Muscle of arm (tissue), 12 donors: Measurements from ENCODE around the gene PRKAA1. TPM values are rescaled to one million over a fixed set of nuclear protein-coding genes. Genes with fewer than 3 reads are reported as not detected.

Source experiments
- DNase-seq: peaks from one replicate; pipeline ENCODE4 v3.0.0-alpha.2; 2013
- polyA plus RNA-seq, 12 donors: library from polyadenylated mRNA; unstranded; fragments of 120-200 nt; gene quantifications; one replicate each; pipeline ENCODE4 v1.2.1, GENCODE V29; 2013; ENCODE audit not compliant: insufficient read length in 12 of 12

The PRKAA1 gene
- polyA plus RNA-seq, 12 donors, result 29.1 to 52.8 (median 39.7) TPM; not detected in 1

DNA sequence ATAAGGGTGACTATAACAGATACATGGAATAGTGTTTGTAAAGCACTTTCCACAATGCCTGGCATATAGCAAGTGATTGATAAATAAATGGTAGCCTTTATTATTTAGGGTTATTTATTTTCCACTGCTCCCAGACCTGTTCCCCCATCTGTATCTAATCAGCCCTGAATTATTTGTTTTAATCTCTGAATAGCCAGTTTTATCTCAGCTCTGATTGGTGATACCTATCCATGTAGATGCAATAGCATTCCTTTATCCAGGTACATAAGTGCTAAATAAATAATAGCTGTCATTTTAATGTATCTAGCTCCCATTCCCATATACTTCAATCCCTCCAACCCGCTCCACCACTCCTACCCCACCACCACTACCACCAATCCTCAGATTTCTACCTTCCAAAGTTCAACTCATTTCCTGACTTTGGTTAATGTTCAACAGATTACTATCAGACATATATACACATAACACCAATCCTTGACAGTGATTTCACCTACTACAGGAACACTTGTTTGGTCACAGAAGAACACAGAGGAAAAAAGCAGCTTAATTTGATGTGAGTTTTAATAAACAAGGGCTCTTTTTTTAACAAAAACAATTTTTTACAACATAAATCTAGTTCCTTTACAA is 14.0 kb downstream of the PRKAA1 start:
- DNase-seq, result no peak

DNA sequence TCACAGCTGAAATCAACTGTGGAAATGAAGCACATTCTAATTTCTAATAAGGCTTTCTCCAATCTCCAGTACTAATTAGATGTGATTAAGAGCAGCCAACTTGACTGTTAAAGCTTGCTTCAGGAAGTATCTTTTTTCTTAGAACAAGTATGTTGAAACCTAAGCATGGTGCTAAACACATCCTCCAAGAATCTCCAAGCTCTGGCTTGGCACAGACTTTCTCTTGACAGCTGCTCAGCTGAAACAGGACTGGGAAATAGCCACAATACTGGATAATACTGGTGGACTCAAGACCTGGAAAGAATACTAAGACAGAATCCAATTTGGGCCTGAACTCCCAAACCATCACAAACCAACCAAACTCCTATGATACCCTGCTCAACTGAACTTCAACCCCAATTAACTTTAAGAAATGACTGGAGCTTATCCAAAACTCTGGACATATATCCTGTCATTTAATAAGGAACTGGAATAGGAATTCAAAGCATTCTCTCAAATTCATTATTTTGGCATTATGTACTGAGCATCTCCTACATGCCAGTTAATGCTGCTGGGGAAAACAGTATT is 16.2 kb downstream of the PRKAA1 start:
- no peak for DNase-seq

DNA sequence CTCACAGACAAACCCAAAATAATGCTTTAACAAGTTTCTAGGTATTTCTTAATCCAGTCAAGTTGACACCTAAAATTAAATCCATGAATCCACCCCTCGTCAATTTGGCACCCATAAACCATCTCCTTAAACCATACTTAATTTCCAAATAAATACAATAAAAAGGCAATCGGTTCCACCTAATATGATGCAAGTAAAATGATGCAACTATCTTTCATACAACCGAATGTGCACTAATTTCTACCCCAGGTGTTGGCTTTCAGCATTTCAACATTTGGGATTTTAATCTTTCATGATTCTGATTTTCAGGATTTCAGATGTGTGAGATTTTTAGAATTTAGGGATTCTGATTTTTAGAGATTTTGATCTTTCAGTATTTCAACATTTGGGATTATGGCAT is 17.3 kb downstream of the PRKAA1 start:
- DNase-seq, result no peak

DNA sequence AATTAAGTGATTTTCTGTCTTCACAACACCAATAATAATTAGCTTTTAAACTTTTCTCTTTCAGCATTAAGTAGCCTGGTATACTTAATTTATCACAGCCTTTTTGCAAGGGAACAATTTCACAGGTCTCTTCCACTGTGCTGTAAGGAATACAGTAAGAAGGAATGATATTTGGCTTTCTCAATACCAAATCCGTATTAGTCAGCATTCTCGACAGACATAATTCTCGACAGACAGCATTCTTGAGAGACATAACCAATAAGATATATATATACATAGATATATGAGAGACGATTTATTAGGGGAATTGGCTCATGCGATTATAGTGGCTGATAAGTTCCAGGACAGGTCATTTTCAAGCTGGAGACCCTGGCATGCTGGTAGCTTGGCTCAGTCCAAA is 18.0 kb downstream of the PRKAA1 start:
- no peak for DNase-seq

DNA sequence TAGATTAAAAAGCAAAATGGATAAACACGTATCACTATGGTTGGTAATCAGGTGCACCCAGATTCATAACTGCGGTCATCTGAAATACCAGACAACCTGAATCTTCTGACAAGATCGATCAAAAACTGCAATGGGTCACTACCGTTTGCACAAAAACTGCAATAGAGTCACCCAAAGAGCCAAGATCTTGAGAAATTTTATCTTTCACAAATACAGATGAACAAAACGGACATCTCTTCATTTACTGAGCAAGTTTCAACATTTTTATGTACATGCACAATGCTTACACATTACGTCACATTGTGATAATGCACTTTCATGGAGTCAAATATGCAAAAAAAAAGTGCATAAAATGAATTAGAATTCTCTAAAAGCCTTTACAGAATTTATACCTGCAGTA is 18.6 kb downstream of the PRKAA1 start:
- no peak for DNase-seq

DNA sequence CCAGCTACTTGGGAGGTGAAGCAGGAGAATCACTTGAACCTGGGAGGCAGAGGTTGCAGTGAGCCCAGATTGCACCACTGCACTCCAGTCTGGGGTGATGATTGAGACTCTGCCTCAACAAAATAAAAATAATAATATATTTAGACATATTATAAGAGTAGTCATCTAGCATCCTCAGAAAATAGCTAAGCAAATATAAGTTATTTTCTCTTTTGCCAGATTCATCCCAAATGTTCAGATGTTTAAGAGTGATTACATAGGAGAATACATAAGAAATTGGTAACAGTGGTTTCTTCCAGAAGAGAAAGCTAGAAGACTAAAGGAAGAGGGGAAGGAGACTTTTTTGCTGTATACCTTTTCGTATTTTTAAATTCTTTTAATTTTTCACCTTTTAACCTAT is 20.0 kb downstream of the PRKAA1 start:
- DNase-seq, result no peak

DNA sequence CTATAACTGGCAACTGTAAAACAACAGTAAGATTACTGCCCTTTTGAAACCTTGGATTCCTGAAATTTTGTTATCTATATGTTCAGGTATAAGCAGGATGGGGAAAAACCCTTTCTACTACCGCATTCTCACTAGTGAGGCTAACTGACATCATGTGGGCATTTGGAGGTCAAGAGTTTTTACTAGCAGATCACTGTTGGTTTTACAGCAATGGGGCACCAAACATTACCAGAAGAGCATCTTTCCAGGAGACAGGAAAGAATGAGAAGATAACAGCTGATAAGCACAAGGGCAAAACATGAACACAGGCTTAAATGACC is 21.6 kb downstream of the PRKAA1 start:
- no peak for DNase-seq

DNA sequence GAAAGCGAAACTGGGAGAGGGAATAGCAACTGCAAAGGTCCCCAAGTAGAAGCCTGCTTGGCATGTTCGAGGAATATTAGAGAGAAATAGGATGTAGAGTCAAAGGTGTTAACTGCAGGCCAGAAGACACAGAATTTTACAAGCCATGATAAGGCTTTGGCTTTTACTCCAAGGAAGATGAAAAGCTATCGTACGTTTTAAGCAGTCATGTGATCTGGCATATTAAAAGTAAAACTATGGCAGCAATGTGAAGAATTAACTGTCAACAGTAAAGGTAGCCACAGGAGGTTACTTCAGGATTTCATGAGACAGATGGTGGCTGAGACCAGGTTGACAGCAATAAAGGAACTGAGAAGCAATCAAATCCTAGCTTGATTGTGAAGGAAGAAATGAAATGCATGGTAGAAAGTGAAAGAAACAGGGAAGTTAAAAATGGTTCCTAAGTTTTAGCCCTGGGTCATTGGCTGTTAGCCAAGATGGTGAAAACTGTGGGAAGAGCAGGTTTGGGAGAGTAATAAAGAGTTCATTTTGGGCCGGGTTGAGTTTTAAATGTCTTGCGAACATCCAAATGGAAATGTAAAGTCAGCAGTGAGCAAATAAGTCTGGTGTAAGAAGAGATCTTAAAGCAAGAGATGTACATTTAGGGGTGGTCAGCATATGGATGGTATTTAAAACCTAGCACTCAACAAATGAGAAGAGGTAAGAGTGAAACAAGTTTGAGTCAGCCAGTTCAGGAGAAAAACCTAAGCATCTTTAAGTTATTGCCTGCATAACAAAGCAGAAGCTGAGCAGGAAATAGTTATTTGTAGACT is 22.1 kb downstream of the PRKAA1 start:
- DNase-seq, result no peak

DNA sequence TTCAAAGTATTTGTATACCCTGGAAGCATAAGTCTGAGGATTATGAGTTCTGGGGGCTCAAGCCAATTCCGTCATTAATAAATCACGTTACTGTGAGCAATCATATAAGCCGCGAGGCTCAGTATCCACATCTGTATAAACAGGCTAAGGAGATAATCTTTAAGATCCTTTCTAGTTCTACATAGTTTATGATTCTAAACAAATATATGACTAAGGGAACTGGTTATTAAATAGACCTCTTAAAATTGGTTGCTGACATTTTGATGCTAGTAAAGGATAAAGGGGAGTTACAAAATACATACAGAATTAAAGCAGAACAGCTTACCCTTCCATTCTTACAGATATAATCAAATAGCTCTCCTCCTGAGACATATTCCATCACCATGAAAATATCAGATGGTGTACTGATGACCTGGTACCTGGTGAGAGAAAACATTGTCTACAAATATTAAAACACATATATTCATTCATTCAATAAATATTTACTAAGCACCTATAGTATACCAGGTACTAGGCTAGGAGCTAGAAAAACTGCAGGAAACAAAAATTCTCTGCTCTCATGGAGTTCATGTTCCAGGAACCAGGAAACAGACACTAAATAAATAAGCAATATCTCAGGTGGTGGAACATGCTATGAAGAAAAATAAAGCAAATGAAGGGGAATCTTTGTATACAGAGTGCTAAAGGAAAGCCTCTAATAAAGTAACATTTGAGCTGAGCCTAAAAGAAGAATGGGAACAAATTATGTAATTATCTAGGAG is 22.9 kb downstream of the PRKAA1 start:
- no peak for DNase-seq

DNA sequence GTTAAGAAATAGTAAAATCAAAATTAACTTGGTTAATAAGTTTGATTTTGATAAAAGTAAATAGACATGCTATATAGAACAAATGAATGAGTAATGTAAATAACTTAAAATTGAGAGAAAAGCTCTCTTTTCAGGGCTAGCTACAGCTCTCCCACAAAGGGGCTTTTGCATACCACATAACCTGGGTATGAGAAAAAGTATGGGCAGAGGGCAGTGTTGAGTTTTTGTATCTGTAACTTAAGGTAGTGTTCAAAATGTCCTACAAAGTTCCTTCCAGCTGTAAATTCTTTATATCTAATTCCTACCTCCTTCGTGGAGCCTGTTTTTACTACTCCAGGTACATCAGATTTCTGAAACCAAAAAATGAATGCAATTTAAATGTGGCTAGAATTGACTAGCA is 23.6 kb downstream of the PRKAA1 start:
- no peak for DNase-seq

DNA sequence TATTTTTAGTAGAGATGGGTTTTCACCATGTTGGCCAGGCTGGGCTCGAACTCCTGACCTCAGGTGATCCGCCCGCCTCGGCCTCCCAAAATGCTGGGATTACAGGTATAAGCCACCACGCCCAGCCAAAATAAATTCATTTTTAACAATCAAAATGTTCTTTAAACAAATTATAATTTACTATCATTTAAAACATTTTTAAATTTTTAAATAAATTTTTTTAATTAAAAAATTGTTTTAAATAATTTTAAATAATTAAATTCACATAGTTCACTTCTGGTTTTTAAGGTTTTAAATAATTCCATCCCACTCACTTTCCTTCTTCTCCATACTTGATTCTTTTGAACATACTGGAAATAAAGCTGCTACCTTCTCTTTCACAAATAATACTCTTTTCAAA is 27.4 kb downstream of the PRKAA1 start:
- DNase-seq, result no peak

DNA sequence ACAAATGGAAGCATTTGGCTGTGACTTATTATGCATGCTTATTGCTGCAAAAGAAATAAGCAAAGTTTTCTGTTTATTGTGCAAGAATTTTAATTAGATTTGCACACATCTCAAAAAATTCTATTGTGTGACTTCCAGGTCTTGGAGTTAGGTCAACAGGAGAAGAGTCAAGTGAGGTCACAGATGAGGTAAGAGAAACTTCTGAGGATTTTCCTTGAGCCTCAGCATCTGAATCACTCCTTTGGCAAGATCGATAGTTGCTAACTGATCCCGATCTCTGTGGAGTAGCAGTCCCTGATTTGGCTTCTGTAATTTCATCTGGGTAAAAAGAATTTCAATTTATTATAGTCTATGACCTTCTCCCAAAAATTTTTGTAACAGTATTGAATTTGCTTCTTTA is 35.5 kb downstream of the PRKAA1 start:
- no peak for DNase-seq

- no peak for DNase-seq
Observed at GRCh38 chr5:40757400-40757799, 40.8 kb downstream of the PRKAA1 start.

DNA sequence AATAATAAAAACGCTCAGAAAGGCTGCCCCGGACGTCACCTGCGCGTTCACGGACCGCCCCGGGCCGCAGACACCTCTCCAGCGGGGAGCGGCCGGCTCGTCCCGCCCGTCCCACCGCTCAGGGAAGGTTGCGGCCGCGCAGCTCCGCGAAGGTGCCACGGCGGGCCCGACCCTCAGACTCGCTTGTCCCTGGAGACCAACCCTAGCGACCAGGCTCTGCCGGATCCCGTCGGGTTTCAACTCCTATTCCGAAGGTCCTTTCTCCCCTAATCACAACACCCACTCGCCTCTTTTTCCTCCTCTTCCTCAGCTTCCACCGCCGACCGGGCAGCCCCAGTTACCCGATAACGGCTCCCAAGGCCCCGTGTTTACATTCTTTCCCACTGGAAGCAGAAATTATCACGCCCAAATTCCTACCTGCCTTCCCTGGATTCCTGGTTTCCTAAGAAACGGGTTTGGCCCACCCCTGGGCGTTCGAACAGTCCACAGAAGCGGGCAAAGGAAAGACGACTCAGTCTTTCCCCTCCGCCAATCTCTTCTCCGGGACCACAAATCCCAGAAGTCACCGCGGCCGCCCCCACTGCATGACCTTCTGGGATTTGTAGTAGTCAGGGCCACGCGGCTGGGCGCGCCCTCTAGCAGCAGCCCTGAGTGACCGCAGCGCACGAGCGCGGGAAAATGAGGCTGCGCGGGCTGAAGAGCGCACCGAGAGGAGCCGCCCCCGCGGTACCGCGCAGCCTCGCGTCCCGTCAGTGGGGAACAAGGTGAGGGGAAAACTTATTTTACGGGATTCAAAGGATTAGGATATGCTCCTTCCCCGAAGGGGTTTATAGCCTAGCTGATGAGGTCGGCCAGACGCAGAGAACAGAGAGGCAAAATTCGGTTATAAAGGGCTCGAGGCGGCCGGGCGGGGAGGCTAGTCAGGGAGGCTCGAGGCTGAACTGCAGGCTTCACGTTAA is 42.5 kb downstream of the PRKAA1 start, which contains the start of gene TTC33:
TTC33 (minus strand) TSS at position 555 of the 959 bp plus-strand sequence. CDS start 8,943 bp downstream, outside the sequence.
- peak; percentile 94 for DNase-seq

DNA sequence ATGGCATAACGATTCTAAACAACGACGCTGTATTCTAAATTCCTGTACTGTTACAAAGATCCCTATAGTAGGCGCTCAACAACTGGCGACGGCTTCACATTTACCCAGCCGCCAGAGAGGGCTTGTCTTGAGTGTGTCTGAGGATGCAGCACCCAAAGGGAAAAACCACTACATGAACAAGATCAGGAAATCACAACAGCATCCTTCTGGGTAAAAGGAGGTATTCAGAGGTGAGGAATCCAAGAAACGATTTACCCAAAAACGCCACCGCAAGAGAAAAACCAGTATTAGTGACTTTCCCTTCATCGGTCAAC is 43.1 kb downstream of the PRKAA1 start:
- peak; percentile 85 for DNase-seq

- DNase-seq, result peak; percentile 43
Observed at GRCh38 chr5:40754381-40755092, 43.6 kb downstream of the PRKAA1 start.

DNA sequence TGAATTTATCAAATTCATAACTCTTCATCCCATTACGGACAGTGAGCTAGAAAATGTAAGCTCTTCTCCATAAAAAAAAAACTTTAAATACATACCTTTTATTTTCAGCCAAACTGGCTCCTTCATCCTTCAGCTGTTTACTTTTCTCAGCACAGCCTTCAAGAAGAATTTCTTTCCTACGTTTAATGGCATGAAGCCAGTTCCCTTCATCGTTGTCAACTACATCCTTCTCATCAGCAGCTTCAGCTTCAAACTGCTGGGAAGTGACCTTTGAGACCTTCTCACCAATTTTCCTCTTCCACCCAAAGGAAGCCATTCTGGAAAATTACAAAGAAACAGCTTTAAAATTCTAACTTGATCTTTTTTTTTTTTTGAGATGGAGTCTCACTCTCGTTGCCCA is 51.5 kb downstream of the PRKAA1 start:
- DNase-seq, result no peak

DNA sequence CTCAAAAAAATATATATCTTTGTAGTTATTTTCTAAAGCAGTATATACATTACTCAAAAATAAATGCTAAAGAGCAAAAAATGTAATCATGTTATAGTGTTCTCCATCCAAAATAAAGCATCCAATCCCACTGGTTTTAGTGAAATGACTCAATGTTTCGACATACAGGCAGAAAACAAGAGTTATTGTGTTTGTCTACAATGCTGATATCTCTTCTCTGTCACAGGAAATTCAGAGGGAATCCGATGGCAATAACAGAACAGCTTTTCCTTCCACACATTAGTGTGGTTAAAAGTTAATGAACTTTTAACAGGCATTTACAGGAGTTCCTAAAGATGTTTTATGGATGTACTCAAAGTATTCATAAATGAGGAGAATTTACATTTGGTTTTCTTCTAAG is 54.4 kb downstream of the PRKAA1 start:
- no peak for DNase-seq

DNA sequence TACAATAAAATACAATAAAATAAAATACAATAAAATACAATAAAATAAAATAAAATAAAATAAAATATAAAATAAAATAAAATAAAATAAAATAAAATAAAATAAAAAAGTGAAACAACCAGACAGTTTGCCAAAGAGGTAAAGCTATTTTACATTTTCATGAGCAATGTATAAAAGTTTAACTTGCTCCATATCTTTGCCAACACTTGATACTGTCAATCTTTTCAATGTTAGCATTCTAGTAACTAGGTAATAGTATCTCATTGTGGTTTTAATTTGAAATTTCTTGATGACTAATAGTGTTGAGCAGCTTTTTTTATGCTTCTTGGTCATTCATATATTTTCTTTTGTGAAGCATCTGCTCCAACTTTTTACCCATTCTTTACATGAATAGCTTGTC is 59.7 kb downstream of the PRKAA1 start:
- DNase-seq, result no peak

- peak; percentile 67 for DNase-seq
Observed at GRCh38 chr5:40736103-40736875, 61.9 kb downstream of the PRKAA1 start.
